OCI-LY7 (cell line): ENCODE data around the gene OTOP1.
"Not testable (repeated sequence)": the region's sequence is repeated elsewhere in the genome, so short reads cannot be mapped to it uniquely, and the experiment has no call there.

Experiments
- EZH2phosphoT487 ChIP-seq: fragments of 200-600 bp; sonication (generic); IDR thresholded peaks from 2 replicates; pipeline ENCODE4 v1.6.1; 2018; ENCODE audit warnings: low read depth, borderline replicate concordance, mild to moderate bottlenecking, mixed run types, antibody characterized with exemption, low read length, moderate library complexity, mixed read lengths
- TF ChIP-seq, protein P1 (sequence below): fragments of 200-600 bp; sonication (generic); conservative IDR thresholded peaks from 2 replicates; pipeline ENCODE4 v1.5.1; 2014; ENCODE audit warnings: mild to moderate bottlenecking, antibody characterized with exemption, low read length, moderate library complexity, mixed read lengths

DNA sequence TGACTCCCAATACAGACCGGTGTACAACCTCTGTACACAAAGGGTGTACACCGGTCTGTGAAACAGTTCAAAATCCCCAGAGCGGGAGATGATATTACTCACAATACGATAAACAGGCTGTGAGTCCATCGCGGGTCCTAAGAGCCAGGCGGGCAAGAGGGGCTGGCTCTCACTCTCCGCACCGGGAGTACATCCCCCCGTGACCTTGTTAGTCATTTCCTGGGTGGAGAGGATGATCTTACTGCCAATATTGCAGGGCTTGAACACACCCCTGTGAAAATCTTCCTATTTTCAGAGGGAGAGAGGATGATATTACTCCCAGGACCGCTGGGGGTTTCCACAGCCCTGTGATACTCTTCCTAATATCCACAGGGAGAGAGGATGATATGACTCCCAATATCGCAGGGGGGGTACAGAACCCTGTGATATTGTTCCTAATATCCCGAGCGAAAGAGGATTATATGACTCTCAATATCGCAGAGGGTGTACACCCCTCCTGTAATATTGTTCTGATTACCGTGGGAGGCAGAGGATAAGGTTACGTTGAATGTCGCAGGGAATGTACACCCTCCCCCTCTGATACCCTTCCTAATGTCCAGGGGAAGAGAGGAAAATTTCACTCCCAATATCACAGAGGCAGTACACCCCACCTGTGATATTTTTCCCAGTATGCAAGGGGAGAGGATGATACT lies 60.9 kb downstream of the OTOP1 start:
- TF ChIP-seq, protein P1, sequence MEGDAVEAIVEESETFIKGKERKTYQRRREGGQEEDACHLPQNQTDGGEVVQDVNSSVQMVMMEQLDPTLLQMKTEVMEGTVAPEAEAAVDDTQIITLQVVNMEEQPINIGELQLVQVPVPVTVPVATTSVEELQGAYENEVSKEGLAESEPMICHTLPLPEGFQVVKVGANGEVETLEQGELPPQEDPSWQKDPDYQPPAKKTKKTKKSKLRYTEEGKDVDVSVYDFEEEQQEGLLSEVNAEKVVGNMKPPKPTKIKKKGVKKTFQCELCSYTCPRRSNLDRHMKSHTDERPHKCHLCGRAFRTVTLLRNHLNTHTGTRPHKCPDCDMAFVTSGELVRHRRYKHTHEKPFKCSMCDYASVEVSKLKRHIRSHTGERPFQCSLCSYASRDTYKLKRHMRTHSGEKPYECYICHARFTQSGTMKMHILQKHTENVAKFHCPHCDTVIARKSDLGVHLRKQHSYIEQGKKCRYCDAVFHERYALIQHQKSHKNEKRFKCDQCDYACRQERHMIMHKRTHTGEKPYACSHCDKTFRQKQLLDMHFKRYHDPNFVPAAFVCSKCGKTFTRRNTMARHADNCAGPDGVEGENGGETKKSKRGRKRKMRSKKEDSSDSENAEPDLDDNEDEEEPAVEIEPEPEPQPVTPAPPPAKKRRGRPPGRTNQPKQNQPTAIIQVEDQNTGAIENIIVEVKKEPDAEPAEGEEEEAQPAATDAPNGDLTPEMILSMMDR, result not testable (repeated sequence)
- TF ChIP-seq EZH2phosphoT487, result not testable (repeated sequence)
